GM23338 (cell line): Measurements from ENCODE around the gene MYCL.

Experiments used
- CREB1 ChIP-seq: fragments of 250-450 bp; sonication (Bioruptor Pico); IDR thresholded peaks from 2 replicates; pipeline ENCODE4 v1.5.0; 2020; ENCODE audit warnings: low read depth, mild to moderate bottlenecking, moderate library complexity
- CTCF ChIP-seq, 2 experiments: fragments of 200-600 bp in 1 of 2; sonication (generic) in 1 of 2; conservative IDR thresholded peaks; 2 replicates each; pipeline versions ENCODE4 v1.5.1 to v1.6.1; 2016 to 2017; ENCODE audit warnings: antibody characterized with exemption in 2 of 2, low read depth in 2 of 2, mild to moderate bottlenecking in 2 of 2, moderate library complexity in 1 of 2
- ETS1 ChIP-seq: IDR thresholded peaks from 2 replicates; pipeline ENCODE4 v1.6.1; 2016; ENCODE audit warnings: antibody characterized with exemption
- EZH2 ChIP-seq: fragments of 200-600 bp; sonication (generic); IDR thresholded peaks from one replicate; pipeline ENCODE4 v1.8.0; 2017; ENCODE audit warnings: antibody characterized with exemption, mild to moderate bottlenecking, low read depth; ENCODE audit not compliant: unreplicated experiment
- EZH2phosphoT487 ChIP-seq: fragments of 200-600 bp; sonication (generic); IDR thresholded peaks from one replicate; pipeline ENCODE4 v1.8.1; 2018; ENCODE audit warnings: antibody characterized with exemption; ENCODE audit not compliant: unreplicated experiment
- JUNB ChIP-seq: IDR thresholded peaks from one replicate; pipeline ENCODE4 v1.6.1; 2016; ENCODE audit warnings: antibody characterized with exemption; ENCODE audit not compliant: unreplicated experiment
- NANOG ChIP-seq: IDR thresholded peaks from 2 replicates; pipeline ENCODE4 v1.6.1; 2016; ENCODE audit warnings: antibody characterized with exemption, borderline replicate concordance
- POLR2AphosphoS5 ChIP-seq: IDR thresholded peaks from 2 replicates; pipeline ENCODE4 v1.6.1; 2016; ENCODE audit warnings: antibody characterized with exemption, low read depth
- REST ChIP-seq: IDR thresholded peaks from one replicate; pipeline ENCODE4 v1.6.1; 2018; ENCODE audit warnings: antibody characterized with exemption; ENCODE audit not compliant: unreplicated experiment
- STAT1 ChIP-seq: IDR thresholded peaks from one replicate; pipeline ENCODE4 v1.6.1; 2016; ENCODE audit warnings: antibody characterized with exemption; ENCODE audit not compliant: unreplicated experiment
- ZNF114 ChIP-seq: fragments of 250-450 bp; sonication (Bioruptor Pico); IDR thresholded peaks from 2 replicates; pipeline ENCODE4 v1.5.0; 2020; ENCODE audit warnings: mild to moderate bottlenecking, moderate library complexity
- ZNF331 ChIP-seq: fragments of 250-450 bp; sonication (Bioruptor Pico); IDR thresholded peaks from 2 replicates; pipeline ENCODE4 v1.5.0; 2020; ENCODE audit warnings: low read depth, mild to moderate bottlenecking, moderate library complexity
- ZNF462 ChIP-seq: fragments of 250-450 bp; sonication (Bioruptor Pico); IDR thresholded peaks from 2 replicates; pipeline ENCODE4 v1.5.0; 2020; ENCODE audit warnings: mild to moderate bottlenecking, moderate library complexity

- TF ChIP-seq CTCF (conservative IDR thresholded peaks at IDR 0.05; ENCODE audit: low read depth in 2 of 2) (no peak), JUNB (no peak), POLR2AphosphoS5 (no peak), REST (no peak), EZH2phosphoT487 (no peak), EZH2 (no peak), CREB1 (no peak), ZNF331 (CRISPR knock-in tag) (no peak), ETS1 (no peak), STAT1 (no peak), NANOG (no peak), ZNF462 (CRISPR knock-in tag) (no peak), ZNF114 (no peak)
Observed at GRCh38 chr1:39927538-39927937, 25.8 kb upstream of the MYCL start.
